Cardiac septum (tissue), 1 donor: ENCODE results near the gene ACTN4. TPM values are rescaled to one million over a fixed set of nuclear protein-coding genes. Genes with fewer than 3 reads are reported as not detected.
"Not testable (repeated sequence)": the region's sequence is repeated elsewhere in the genome, so short reads cannot be mapped to it uniquely, and the experiment has no call there.

Experiments
- DNase-seq: peaks from one replicate; pipeline ENCODE4 v3.0.0-alpha.2; 2020; ENCODE audit warnings: low spot score
- intact Hi-C: fragments of 100-400 bp; cut with DNase I; formaldehyde crosslinking; loops from one replicate; pipeline ENCODE4 v1.14.0; 2022
- total RNA-seq: library from RNA; stranded (reverse); fragmentation: NEBNext Ultra II Directional; extraction: Animal tissue kit (Norgen Biotek cat#: 25700); gene quantifications from one replicate; pipeline ENCODE4 v1.2.1, GENCODE V29; 2021
- donor health status: DM: no; HTN: no; CAD: no.

ACTN4 gene
- total RNA-seq, 1 donor from 2014 or later = 190 TPM

DNA sequence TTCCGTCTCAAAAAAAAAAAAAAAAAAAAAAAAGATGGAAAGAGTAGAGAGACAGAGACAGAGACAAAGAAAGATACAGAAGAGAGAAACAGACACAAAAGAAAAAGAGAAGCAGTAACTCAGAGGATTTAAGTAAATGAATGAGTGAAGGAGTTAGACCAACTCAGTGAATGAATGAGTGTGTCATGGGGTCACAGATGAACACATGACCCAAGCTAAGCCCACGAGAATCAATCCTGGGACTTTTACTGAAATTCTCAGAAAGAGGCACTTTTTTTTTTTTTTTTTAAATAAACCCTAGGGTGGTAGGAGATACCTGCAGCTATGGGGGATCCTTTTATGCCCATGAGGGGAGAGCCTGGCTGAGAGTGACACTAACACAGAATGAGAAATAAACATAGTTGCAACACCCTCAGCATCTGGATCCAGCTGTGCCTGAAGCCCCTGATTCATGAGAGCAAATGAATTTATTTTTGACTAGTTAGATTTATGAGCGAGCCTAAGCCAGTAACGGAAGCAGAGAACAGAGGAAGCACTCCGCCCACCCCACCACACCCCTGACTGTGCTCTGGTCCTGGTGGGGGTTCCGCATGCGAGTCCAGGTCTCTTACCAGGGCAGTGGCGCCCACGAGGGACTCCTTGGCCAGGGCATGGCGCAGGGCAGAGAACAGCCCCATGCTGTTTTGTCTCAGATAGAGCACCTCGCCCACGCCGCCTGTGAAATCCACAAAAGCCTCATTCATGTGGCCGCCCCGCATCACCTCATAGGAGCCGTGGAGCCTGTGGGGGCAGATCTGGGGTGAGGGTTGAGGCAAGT lies 92.2 kb downstream of the ACTN4 start:
- peak; percentile 65 for DNase-seq
- intact Hi-C loops = no loop called here

DNA sequence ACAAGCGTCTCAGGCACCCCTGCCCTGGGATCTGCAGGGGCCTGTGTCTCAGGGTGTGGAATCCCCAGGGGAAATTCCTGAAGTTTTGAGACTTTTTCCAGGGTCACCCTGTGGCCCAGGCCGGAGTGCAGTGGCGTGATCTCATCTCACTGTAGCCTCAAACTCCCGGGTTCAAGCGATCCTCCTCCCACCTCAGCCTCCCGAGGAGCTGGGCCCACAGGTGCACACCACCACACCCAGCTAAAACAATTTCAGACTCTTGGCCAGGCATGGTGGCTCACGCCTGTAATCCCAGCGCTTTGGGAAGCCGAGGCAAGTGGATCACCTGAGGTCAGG lies 92.8 kb downstream of the ACTN4 start:
- peak; percentile 20 for DNase-seq
- intact Hi-C loops = no loop called here

DNA sequence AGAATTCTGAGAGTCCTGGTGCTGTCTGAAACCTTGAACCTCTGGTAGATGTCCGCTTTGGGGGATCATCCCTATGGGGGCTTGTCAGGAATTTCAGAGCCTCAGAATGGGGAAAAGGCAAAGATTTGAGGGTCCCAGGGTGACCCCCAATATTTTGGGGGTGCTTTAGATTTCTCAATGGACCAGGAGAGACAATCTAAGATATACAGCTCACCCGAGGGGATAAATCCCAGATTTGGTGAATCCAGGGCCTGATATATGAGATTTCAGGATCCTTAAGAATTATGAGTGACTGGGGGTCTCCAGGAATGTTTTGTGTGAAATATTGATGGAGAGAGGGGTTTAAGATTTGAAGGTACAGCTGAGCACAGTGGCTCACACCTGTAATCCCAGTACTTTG lies 93.5 kb downstream of the ACTN4 start:
- intact Hi-C loops = no loop called here
- no peak for DNase-seq

DNA sequence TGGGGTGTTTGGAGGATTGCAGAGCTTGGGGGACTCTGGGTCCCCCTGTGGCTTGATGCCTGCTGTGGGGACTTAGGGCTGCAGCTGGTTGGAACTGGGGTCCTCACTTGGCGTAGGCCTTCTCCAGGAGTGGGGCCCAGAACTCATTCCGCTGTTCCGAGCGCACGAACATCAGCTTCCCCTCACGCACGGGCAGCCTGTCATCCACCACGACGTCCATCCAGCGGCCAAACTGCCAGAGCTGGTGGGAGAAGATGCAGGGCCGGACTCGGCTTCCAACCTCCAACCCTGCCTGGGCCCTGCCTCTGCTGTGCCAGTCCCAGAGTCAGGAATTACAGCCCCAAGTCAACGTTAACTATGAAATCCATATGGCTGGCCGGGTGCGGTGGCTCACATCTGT lies 94.2 kb downstream of the ACTN4 start:
- DNase-seq = no peak
- intact Hi-C loops = no loop called here

DNA sequence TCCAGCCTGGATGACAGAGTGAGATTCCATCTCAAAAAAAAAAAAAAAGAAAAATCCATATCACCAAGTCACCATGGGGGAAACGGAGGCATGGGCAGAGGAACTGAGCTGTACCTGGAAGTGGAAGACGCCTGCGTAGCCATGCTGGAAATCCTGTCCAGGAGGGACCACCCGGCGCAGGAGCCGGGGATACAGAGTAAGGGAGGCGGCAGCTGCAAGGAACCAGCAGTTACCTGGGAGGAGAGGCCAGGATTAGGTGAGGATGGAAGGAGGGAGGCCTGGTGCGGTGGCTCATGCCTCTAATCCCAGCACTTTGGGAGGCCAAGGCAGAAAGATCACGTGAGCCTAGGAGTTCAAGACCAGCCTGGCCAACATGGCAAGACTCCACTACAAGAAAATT lies 94.8 kb downstream of the ACTN4 start:
- intact Hi-C loops = no loop called here
- DNase-seq = peak; percentile 64

DNA sequence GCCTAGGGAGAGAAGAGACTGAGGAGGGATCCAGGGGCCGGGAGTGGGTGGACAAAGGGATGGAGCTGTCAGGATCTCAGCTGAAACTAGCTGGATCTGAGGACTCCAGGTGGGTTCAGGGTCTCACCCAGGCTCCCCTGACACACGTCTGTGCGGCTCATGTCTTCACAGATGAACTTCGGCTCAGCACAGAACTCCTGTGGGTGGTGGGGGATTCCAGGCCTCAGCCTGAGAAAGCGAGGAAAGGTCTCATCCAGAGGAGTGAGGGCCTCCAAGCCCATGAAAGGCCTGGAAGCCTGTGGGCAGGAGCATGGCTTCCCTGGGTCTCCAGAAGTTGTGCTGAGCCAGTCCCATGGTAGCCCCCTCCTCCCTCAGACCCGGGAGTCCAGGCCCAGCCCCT lies 95.5 kb downstream of the ACTN4 start:
- DNase-seq = no peak
- intact Hi-C loops = no loop called here

DNA sequence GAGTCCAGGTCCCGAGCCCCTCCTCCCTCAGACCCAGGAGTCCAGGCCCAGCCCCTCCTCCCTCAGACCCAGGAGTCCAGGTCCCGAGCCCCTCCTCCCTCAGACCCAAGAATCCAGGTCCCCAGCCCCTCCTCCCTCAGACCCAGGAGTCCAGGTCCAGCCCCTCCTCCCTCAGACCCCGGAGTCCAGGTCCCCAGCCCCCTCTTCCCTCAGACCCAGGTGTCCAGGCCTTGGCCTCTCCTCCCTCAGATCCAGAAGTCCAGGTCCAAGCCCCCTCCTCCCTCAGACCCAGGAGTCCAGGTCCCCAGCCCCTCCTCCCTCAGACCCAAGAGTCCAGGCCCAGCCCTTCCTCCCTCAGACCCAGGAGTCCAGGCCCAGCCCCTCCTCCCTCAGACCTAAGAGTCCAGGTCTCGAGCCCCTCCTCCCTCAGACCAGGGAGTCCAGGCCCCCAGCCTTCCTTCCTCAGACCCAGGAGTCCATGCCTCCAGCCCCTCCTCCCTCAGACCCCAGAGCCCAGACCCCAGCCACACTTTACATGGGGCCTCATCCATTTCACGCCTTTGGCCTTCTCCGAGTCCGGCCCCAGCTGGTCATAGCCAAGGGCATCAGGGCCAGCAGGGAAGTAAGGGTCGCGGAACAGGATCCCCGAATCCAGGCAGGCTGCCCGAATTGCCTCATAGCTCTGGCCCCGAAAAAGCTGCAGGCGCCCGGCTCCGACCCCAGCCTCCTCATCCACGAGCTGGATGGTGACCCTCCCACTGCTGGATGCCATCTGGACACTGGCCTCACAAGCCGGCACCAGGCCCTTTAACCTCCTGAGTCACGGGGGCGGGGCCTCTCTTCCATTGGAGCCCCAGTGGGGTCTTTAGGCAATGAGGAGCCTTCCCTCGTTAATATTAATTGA lies 96.2 kb downstream of the ACTN4 start:
- intact Hi-C loops = no loop called here
- DNase-seq = no peak

DNA sequence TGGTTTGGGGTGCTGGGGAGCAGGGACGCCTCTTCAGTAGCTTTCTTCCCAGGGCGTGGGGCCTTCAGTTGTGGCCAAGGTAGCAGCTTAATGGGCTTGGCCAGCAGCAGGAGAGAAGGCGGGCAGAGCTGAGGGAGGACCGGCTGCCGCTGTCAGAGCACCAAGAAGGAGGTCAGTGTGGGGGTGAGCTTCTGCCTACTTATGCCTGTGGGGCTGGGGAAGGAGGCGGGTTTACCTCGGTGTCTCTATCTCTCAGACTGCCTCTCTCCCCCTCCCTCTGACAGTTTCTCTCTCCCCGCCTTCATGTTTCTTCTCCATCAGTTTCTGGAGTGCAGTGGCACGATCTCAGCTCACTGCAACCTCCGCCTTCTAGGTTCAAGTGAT lies 96.8 kb downstream of the ACTN4 start, which contains the start of gene CAPN12:
CAPN12 (minus strand) TSS at position 177 of the 384 bp plus-strand sequence. CDS start 309 bp downstream, outside the sequence.
- peak; percentile 62 for DNase-seq
- intact Hi-C loops = no loop called here

DNA sequence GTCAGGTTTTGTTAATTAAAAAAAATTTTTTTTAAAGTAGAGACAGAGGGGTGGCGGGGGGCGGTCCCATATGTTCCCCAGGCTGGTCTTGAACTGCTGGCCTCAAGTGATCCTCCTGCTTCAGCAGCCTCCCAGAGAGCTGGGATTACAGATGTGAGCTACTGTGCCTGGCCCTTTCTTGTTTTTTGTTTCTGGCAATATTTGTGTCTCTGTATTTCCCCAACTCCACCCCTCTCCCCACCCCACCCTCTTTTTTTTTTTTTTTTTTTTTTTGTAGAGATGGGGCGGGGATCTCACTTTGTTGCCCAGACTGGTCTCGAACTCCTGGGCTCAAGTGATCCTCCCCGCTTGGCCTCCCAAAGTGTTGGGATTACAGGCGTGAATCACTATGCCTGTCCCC lies 97.4 kb downstream of the ACTN4 start:
- peak; percentile 19 for DNase-seq
- intact Hi-C loops = no loop called here

DNA sequence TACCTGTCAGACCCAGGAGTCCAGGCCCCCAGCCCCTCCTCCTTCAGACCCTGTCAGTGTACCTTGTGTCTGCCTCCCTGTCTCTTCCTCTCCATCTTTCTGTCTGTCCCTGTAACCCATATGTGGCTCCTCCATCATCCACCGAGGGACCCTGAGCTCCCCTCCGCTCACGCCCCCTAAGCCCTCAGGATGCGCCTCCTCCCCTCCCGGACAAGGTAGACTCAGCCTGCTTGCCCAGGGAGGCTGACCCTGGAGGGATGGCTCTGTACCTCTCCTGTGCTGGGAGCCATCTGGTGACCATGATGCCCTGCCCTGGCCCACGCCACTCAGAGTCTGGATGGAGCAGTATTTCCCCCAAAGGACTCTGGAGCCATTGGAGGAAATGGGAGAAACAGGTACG lies 97.9 kb downstream of the ACTN4 start:
- peak; percentile 59 for DNase-seq
- intact Hi-C loops = no loop called here

DNA sequence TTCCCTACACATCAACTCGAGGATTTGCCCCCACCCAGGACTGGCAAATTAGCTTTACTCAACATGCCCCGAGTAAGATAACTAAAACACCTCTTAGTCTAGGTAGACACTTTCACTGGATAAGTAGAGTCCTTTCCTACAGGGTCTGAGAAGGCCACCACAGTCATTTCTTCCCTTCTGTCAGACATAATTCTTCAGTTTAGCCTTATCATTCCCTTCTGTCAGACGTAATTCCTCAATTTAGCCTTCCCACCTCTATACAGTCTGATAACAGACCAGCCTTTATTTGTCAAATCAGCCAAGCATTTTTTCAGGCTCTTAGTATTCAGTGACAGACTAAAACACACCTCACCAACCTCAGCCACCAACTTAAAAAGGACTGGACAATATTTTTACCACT lies 106.3 kb downstream of the ACTN4 start:
- DNase-seq, intact Hi-C loops: not testable (repeated sequence)

DNA sequence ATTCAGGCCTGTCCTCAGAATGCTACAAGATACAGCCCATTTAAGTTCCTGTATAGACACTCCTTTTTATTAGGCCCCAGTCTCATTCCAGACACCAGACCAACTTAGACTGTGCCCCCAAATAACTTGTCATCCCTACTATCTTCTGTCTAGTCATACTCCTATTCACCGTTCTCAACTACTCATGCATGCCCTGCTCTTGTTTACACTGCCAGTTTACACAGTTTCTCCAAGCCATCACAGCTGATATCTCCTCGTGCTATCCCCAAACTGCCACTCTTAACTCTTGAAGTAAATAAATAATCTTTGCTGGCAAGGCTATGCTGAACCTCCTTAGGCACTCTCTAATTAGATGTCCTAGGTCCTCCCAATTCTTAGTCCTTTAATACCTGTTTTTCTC lies 106.7 kb downstream of the ACTN4 start:
- intact Hi-C loops, DNase-seq: not testable (repeated sequence)

DNA sequence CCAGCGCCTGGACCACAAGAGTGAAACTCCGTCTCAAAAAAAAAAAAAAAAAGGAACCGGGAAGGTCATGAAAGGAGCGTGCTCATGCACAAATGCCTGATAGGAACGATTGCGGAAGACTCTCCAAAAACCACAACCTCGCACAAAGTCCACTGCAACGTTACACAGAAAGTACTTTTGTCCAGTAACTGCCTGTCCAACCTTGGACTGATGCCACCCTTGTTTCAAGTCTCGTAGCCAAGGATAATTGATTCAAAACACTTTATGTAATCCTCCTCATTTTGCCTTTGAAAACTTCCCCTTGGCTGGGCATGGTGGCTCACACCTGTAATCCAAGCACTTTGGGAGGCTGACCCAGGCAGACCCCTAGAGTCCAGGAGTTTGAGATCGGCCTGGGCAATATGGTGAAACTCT lies 112.1 kb downstream of the ACTN4 start:
- intact Hi-C loops = no loop called here
- no peak for DNase-seq

DNA sequence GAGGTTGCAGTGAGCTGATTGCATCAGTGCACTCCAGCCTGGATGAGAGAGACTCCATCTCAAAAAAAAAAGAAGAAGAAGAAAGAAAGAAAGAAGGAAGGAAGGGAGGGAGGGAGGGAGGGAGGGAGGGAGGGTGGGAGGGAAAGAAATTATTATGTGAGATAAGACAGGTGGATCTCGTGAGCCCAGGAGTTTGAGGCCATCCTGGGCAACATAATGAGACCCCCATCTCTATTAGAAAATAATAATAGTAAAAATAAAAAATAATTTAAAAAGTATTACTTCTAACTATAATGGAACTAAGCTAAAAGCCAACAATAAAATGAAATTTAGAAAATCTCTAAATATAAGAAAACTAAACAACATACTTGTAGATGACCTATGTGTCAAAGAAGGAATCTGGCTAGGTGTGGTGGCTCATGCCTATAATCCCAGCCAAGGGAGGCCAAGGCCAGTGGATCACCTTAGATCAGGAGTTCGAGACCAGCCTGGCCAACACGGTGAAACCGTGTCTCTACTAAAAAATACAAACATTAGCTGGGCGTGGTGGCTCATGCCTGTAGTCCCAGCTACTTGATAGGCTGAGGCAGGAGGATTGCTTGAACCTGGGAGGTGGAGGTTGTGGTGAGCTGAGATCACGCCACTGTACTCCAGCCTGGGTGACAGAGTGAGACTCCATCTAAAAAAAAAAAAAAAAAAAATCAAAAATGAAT lies 113.5 kb downstream of the ACTN4 start:
- intact Hi-C loops, DNase-seq: not testable (repeated sequence)

DNA sequence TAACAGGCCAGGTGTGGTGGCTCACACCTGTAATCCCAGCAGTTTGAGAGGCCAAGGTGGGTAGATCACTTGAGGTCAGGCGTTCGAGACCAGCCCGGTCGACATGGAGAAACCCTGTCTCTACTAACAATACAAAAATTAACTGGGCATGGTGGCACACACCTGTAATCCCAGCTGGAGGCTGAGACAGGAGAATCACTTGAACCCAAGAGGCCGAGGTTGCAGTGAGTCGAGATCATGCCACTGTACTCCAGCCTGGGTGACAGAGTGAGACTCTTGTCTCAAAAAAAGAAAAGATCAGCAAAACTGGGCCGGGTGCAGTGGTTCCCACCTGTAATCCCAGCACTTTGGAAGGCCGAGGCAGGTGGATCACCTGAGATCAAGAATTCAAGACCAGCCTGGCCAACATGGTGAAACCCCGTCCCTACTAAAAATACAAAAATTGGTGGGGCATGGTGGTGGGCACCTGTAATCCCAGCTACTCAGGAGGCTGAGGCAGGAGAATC lies 114.5 kb downstream of the ACTN4 start:
- DNase-seq, intact Hi-C loops: not testable (repeated sequence)

DNA sequence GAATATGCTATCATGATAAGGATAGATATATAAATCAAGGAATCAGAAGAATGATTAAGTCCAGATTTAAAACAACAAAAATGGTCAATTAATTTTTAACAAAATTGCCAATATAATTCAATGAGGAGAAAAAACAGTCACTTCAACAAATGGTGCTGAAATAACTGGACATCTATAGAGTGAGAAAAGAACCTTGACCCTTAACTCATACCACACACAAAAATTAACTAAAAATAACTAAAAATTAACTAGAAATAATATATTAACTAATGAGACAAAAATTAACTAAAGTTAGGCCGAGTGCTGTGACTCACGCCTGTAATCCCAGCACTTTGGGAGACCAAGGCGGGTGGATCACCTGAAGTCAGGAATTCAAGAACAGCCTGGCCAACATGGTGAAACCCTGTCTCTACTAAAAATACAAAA lies 116.4 kb downstream of the ACTN4 start:
- DNase-seq = no peak

DNA sequence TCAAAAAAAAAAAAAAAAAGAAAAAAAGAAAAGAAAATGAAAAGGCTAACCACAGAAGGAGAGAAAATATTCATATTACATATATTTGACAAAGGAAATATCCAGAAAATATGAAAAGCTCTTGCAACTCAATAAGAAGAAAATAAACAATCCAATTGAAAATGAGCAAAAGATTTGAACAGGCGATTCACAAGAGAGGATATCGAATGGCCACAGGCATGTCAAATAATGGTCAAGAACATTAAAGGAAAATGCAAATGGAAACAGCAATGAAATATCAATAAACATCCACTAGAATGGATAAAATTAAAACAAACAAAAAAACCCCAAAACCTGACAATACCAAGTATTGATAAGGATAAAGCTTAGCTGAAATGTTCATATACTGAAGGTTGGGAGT lies 117.8 kb downstream of the ACTN4 start:
- DNase-seq = no peak
- intact Hi-C loops = no loop called here

More for the DNA sequence above, 116.4 kb downstream of the ACTN4 start:
- intact Hi-C loops = no loop called here

DNA sequence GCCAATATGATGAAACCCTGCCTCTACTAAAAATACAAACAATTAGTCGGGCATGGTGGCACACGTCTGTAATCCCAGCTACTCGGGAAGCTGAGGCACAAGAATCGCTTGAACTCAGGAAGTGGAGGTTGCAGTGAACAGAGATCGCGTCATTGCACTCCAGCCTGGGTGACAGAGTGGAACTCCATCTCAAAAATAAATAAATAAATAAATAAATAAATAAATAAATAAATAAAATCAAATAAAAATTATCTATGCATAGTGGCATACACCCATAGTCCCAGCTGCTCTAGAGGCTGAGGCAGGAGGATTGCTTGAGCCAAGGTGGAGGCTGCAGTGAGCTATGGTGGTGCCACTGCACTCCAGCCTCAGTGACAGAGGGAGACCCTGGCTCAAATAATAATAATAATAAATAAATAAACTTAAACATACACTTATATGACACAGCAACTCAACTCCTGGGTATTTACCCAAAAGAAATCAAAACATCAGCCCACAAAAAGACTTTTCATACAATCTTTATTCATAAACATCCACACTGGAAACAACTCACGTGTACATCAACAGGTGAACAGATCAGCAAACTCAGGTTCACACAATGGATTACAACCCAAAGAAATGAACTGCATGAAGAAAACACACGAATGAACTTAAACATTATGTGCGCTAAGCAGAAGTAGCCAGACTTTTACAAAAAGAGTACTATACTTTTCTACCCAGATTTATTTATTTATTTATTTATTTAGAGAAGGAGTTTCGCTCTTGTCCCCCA lies 119.0 kb downstream of the ACTN4 start:
- DNase-seq = no peak
- intact Hi-C loops = no loop called here

DNA sequence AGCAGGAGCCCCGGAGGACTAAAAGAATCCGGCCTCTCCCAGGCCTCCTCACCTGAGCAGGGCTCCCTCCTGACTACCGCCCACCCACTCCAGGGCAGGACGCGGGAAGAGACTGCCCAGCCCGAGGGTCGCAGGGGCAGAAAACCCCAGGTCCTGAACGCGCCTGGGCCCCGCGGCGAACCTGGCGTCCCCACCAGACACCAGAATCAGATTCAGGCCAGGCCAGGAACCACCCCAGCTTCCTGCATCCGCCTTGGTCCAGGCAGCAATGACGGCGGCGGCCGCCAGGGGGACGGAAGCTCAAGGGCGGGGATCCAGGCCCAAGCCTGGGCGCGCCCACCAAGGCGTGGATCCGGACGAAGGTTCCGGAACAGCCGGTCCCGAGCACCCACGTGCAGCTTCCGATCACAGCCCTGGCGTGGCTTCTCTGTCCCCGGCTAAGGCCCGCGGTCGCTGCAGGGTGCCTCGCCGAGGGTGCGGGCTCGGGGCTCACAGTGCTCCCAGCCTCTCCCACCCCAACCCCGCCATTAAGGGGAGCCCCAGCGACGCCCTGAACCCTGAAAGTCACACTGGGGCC lies 122.3 kb downstream of the ACTN4 start:
- DNase-seq = peak; percentile 95
- intact Hi-C loops = no loop called here
